GM12875 (cell line): ENCODE results near the gene MGAT5.

Source experiments
- H3K4me3 ChIP-seq: one replicate; pipeline ENCODE4 v1.5.1; 2011; ENCODE audit warnings: low read depth, low read length, control low read depth
- CTCF ChIP-seq: IDR thresholded peaks from 2 replicates; pipeline ENCODE4 v1.5.1; 2011; ENCODE audit warnings: low read depth, mild to moderate bottlenecking, control low read depth, inconsistent platforms, low read length, moderate library complexity, borderline replicate concordance; ENCODE audit not compliant: insufficient read depth

Gene MGAT5

GRCh38 chr2:134305109-134305491 lies 51.2 kb downstream of the MGAT5 start:
- no peak for TF ChIP-seq CTCF
- no peak overlapping the region for H3K4me3 ChIP-seq

- H3K4me3 ChIP-seq, result no peak overlapping the region
- TF ChIP-seq CTCF, result no peak
Observed at GRCh38 chr2:134306521-134306920, 52.6 kb downstream of the MGAT5 start.

GRCh38 chr2:134307334-134307733 lies 53.5 kb downstream of the MGAT5 start:
- no peak for TF ChIP-seq CTCF
- H3K4me3 ChIP-seq, result no peak overlapping the region

GRCh38 chr2:134308474-134309385 lies 54.9 kb downstream of the MGAT5 start:
- no peak for TF ChIP-seq CTCF
- H3K4me3 ChIP-seq, result no peak overlapping the region

GRCh38 chr2:134310107-134311079 lies 56.5 kb downstream of the MGAT5 start:
- TF ChIP-seq CTCF, result no peak
- H3K4me3 ChIP-seq, result no peak overlapping the region

GRCh38 chr2:134312482-134312881 lies 58.6 kb downstream of the MGAT5 start:
- no peak overlapping the region for H3K4me3 ChIP-seq
- no peak for TF ChIP-seq CTCF
